EH (cell line): ENCODE results near the gene TERC.
A peak's percentile ranks its signal among the peaks of the same experiment; 100 is the strongest.
"Not testable (repeated sequence)": the region's sequence is repeated elsewhere in the genome, so short reads cannot be mapped to it uniquely, and the experiment has no call there.

Experiments
- DNase-seq: peaks from one replicate; pipeline ENCODE4 v3.0.0-alpha.2; 2015; ENCODE audit warnings: low read depth

TERC gene

GRCh38 chr3:169771497-169772304, 6.8 kb upstream of the TERC start:
- DNase-seq = peak; percentile 80

- peak; percentile 68 for DNase-seq
These were observed 4.7 kb upstream of the TERC start, which contains the start of gene ACTRT3 for GRCh38 chr3:169769287-169770181. Gene ACTRT3, minus strand, starts transcription at chr3:169769561. Its CDS starts 41 bp downstream, at chr3:169769520.

GRCh38 chr3:169764312-169764881, 463 bp downstream of the TERC start:
- peak; percentile 64 for DNase-seq

GRCh38 chr3:169760479-169760878, 4.4 kb downstream of the TERC start:
- DNase-seq = peak; percentile 70

- DNase-seq = peak; percentile 74
These were observed 5.6 kb downstream of the TERC start for GRCh38 chr3:169759256-169759655.

GRCh38 chr3:169758359-169758994, 6.4 kb downstream of the TERC start:
- DNase-seq = no peak

GRCh38 chr3:169755488-169755887, 9.4 kb downstream of the TERC start:
- no peak for DNase-seq

- DNase-seq = no peak
These were observed 10.1 kb downstream of the TERC start for GRCh38 chr3:169754711-169755110.

- no peak for DNase-seq
These were observed 13.0 kb downstream of the TERC start for GRCh38 chr3:169751875-169752274.

- no peak for DNase-seq
These were observed 14.2 kb downstream of the TERC start for GRCh38 chr3:169750665-169751064.

- DNase-seq = no peak
These were observed 16.2 kb downstream of the TERC start for GRCh38 chr3:169748670-169749069.

- no peak for DNase-seq
These were observed 17.9 kb downstream of the TERC start for GRCh38 chr3:169746924-169747323.

GRCh38 chr3:169744366-169745054, 20.4 kb downstream of the TERC start:
- peak; percentile 6 for DNase-seq

- no peak for DNase-seq
These were observed 25.8 kb downstream of the TERC start for GRCh38 chr3:169739067-169739466.

- not testable (repeated sequence) for DNase-seq
These were observed 33.0 kb downstream of the TERC start for GRCh38 chr3:169731857-169732256.

- no peak for DNase-seq
These were observed 42.1 kb downstream of the TERC start for GRCh38 chr3:169722724-169723123.

- DNase-seq = not testable (repeated sequence)
These were observed 46.4 kb downstream of the TERC start for GRCh38 chr3:169718415-169718814.
